Ascending aorta (tissue), 2 donors: ENCODE data around the gene TLR4. TPM values are rescaled to one million over a fixed set of nuclear protein-coding genes. Genes with fewer than 3 reads are reported as not detected.

ENCODE experiments used
- DNase-seq, 2 donors: peaks; one replicate each; pipeline ENCODE4 v3.0.0-alpha.2; 2019; ENCODE audit warnings: low spot score in 2 of 2
- H3K27ac ChIP-seq, 2 donors: fragments of 200-600 bp; sonication (generic); one replicate each; pipeline ENCODE4 v1.5.1; 2016 to 2017; ENCODE audit warnings: mild to moderate bottlenecking in 1 of 2
- H3K27me3 ChIP-seq: fragments of 200-600 bp; sonication (generic); one replicate; pipeline ENCODE4 v1.5.1; 2017
- H3K36me3 ChIP-seq, 2 donors: fragments of 200-600 bp; sonication (generic); one replicate each; pipeline ENCODE4 v1.5.1; 2016
- H3K4me1 ChIP-seq, 2 donors: fragments of 200-600 bp; sonication (generic); one replicate each; pipeline ENCODE4 v1.5.1; 2016 to 2017; ENCODE audit warnings: mild to moderate bottlenecking in 1 of 2
- H3K4me3 ChIP-seq, 2 donors: fragments of 200-600 bp; sonication (generic); one replicate each; pipeline ENCODE4 v1.5.1; 2016 to 2017; ENCODE audit warnings: mild to moderate bottlenecking in 1 of 2
- H3K9me3 ChIP-seq, 2 donors: fragments of 200-600 bp; sonication (generic); one replicate each; pipeline ENCODE4 v1.5.1; 2016
- intact Hi-C: fragments of 100-400 bp; cut with DNase I; formaldehyde crosslinking; loops from one replicate; pipeline ENCODE4 v1.15.1; 2023
- total RNA-seq: library from RNA; depleted of rRNA; stranded (reverse); fragments of >200 nt; gene quantifications from one replicate; pipeline ENCODE4 v1.1.0, GENCODE V29; 2016
- TF ChIP-seq, protein P1 (sequence below), 3 experiments: fragments of 200-600 bp in 2 of 3; fragments of 450-650 bp in 1 of 3; sonication (generic) in 2 of 3; IDR thresholded peaks; one replicate each; pipeline ENCODE4 v1.5.1; 2016 to 2019; ENCODE audit warnings: antibody characterized with exemption in 3 of 3, mild to moderate bottlenecking in 1 of 3, moderate library complexity in 1 of 3

Gene TLR4
- total RNA-seq, 1 donor from 2014 or later: 32.4 TPM

DNA sequence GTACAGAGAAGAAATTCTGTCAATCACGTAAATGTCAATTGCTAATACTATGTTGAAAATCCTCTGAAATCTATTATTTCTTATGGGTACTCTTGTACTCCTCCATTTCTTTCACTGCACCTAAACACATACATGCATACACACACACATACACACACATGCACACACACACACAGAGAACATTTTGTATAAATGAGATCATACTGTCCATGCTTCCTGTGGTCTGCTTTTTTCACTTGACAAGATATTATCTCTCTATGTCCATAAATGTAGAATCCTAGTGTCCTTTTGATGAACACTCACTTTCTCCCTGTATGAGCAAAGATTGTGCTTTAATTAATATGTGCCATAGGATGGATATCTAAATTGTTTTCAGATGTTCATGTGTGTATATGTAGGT lies 32.7 kb upstream of the TLR4 start:
- DNase-seq: no peak
- Histone ChIP-seq H3K27ac (no peak overlapping the region), H3K4me1 (no peaks in the 10 kb centered on the region), H3K9me3 (no peaks in the 10 kb centered on the region), H3K27me3 (no peaks in the 10 kb centered on the region), H3K36me3 (no peaks in the 10 kb centered on the region), H3K4me3 (no peak overlapping the region)
- intact Hi-C loops: no loop called here
- TF ChIP-seq, protein P1, sequence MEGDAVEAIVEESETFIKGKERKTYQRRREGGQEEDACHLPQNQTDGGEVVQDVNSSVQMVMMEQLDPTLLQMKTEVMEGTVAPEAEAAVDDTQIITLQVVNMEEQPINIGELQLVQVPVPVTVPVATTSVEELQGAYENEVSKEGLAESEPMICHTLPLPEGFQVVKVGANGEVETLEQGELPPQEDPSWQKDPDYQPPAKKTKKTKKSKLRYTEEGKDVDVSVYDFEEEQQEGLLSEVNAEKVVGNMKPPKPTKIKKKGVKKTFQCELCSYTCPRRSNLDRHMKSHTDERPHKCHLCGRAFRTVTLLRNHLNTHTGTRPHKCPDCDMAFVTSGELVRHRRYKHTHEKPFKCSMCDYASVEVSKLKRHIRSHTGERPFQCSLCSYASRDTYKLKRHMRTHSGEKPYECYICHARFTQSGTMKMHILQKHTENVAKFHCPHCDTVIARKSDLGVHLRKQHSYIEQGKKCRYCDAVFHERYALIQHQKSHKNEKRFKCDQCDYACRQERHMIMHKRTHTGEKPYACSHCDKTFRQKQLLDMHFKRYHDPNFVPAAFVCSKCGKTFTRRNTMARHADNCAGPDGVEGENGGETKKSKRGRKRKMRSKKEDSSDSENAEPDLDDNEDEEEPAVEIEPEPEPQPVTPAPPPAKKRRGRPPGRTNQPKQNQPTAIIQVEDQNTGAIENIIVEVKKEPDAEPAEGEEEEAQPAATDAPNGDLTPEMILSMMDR (IDR thresholded peaks at IDR 0.05): no peak

GRCh38 chr9:117672369-117672768 lies 31.8 kb upstream of the TLR4 start:
- no peaks in the 10 kb centered on the region for H3K27me3 ChIP-seq
- intact Hi-C loops: no loop called here
- no peak overlapping the region for H3K4me3 ChIP-seq
- H3K9me3 ChIP-seq: no peaks in the 10 kb centered on the region
- no peaks in the 10 kb centered on the region for H3K36me3 ChIP-seq
- TF ChIP-seq, protein P1 (IDR thresholded peaks at IDR 0.05): no peak
- no peak overlapping the region for H3K27ac ChIP-seq
- H3K4me1 ChIP-seq: no peaks in the 10 kb centered on the region
- DNase-seq: no peak

- no peak for DNase-seq
- TF ChIP-seq, protein P1 (IDR thresholded peaks at IDR 0.05): no peak
- no peaks in the 10 kb centered on the region for H3K4me1 ChIP-seq
- no peaks in the 10 kb centered on the region for H3K27me3 ChIP-seq
- intact Hi-C loops: no loop called here
- no peaks in the 10 kb centered on the region for H3K9me3 ChIP-seq
- H3K27ac ChIP-seq: no peak overlapping the region
- H3K4me3 ChIP-seq: no peak overlapping the region
- H3K36me3 ChIP-seq: no peaks in the 10 kb centered on the region
These were observed 26.6 kb upstream of the TLR4 start for GRCh38 chr9:117677572-117677971.

DNA sequence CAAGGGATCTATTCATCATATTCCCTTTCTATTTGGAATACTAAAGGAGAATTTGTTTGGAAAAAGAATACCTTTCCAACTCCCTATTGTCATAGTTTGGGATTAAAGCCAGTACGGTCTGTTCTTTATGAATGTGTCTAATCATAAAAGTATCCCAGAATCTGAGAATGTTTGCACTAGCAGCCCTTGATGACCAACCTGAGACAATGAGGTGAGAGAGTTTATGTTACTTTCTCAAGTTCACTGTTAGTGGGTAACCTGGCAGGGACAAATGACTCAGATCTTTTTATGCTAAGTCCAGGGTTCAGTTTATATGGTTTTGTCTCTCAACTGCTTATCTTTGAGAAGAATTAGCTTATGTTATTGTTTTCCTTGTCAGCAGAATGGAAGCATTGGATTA lies 25.3 kb upstream of the TLR4 start:
- Histone ChIP-seq H3K9me3 (no peaks in the 10 kb centered on the region), H3K27ac (no peak overlapping the region), H3K36me3 (no peaks in the 10 kb centered on the region), H3K4me3 (no peak overlapping the region), H3K4me1 (no peaks in the 10 kb centered on the region), H3K27me3 (no peaks in the 10 kb centered on the region)
- intact Hi-C loops: no loop called here
- DNase-seq: no peak
- TF ChIP-seq, protein P1 (IDR thresholded peaks at IDR 0.05): no peak

DNA sequence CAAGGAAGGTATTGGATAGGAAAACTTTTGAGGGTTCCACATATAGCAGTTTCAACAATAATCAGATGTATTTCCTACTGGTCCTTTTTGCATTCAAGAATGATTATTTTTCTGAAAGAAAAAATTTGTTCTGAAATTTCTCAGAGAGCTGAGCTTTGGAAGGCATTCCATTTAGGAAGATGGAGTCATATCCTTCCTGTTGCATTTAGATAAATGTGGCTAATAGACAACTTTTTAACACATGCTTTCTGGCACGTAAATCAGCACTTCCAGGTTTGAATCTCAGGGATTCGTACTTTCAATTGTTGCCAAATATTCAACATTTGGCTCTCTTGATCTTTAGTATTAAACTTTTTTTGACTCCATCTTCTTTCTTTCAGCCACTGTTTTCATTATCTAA lies 24.8 kb upstream of the TLR4 start:
- DNase-seq: no peak
- Histone ChIP-seq H3K4me1 (no peaks in the 10 kb centered on the region), H3K4me3 (no peak overlapping the region), H3K9me3 (no peaks in the 10 kb centered on the region), H3K27me3 (no peaks in the 10 kb centered on the region), H3K27ac (no peak overlapping the region), H3K36me3 (no peaks in the 10 kb centered on the region)
- intact Hi-C loops: no loop called here
- TF ChIP-seq, protein P1 (IDR thresholded peaks at IDR 0.05): no peak

DNA sequence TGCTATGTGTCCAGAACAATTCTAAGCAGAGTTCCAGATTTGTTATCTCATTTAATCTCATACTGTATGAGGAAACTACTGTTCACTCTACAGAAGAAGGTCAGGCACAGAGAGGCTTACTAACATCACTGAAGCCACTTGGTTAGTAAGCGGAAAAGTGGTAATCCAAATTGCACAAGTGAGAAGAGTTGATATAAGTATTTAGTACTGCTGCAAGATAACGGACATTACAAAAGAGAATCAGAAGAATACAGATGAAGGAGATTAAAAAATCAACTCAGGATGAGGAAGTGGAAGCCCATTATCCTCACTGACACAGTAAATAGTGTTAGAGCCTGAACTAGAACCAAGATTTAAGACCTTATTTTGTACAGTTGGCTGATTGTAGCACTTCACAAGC lies 22.3 kb upstream of the TLR4 start:
- no peak overlapping the region for H3K27ac ChIP-seq
- no peaks in the 10 kb centered on the region for H3K4me1 ChIP-seq
- H3K36me3 ChIP-seq: no peaks in the 10 kb centered on the region
- TF ChIP-seq, protein P1 (IDR thresholded peaks at IDR 0.05): no peak
- DNase-seq: no peak
- H3K27me3 ChIP-seq: no peaks in the 10 kb centered on the region
- H3K9me3 ChIP-seq: no peaks in the 10 kb centered on the region
- intact Hi-C loops: no loop called here
- no peak overlapping the region for H3K4me3 ChIP-seq
